GM19372 (cell line): ENCODE results near the gene RIN3.

ENCODE experiments used
- ATAC-seq: cut with Tn5 transposase; IDR thresholded peaks from one replicate; pipeline ENCODE4 v1.9.1; 2021; ENCODE audit warnings: mild to moderate bottlenecking, low read depth, moderate library complexity; ENCODE audit not compliant: unreplicated experiment

RIN3 gene

DNA sequence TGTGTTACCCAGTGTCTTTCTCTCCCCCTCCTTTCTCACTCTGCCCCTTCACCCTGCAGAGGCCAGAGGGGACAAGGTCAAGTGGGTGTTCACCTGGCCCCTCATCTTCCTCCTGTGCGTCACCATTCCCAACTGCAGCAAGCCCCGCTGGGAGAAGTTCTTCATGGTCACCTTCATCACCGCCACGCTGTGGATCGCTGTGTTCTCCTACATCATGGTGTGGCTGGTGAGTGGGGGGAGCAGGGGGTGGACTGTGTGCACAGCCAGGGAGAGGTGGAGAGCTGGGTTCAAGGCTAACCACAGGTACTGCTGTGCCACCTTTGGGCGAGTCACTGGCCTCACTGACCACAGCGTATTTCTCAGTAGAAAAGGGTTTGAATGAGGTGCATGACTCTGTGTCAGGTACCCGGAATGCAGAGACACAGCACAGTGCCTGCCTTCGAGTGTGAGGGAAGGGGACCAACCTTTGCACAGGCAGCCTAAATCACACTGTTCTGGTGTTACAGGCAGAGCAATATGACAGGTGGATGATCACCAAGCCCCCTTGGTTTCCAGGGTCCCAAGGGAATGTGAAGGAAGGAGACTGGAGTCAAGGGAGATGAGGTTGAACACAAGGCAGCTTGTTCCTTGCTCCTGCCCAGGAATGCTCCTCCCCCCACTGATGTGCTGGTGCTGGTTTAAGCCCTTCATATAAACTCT, 30.8 kb upstream of the RIN3 start:
- ATAC-seq = no peak

GRCh38 chr14:92484132-92484823, 29.3 kb upstream of the RIN3 start:
- no peak for ATAC-seq

DNA sequence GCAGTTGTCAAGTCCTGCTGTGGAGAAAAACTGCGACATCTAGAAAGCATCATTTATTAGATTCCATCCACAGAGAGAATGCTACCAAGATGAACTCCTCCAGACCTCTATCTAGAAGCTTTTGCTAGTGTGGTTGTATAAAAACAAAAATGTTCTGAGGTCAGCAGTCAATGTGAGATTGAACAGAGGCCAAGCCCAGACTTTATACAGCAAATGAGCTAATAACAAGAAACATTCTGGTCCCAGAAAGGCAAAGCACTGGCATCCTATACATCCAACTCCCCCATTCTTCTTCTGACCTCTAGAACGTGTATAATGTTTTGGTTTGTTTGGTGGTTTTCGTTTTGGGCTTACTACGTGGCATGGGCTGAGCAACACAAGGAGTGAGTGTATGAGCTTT, 26.7 kb upstream of the RIN3 start:
- no peak for ATAC-seq

GRCh38 chr14:92487513-92488133, 26.0 kb upstream of the RIN3 start:
- ATAC-seq = no peak

GRCh38 chr14:92489394-92490238, 24.0 kb upstream of the RIN3 start:
- no peak for ATAC-seq

- ATAC-seq = no peak
Measured at GRCh38 chr14:92490239-92490959, 23.2 kb upstream of the RIN3 start.

DNA sequence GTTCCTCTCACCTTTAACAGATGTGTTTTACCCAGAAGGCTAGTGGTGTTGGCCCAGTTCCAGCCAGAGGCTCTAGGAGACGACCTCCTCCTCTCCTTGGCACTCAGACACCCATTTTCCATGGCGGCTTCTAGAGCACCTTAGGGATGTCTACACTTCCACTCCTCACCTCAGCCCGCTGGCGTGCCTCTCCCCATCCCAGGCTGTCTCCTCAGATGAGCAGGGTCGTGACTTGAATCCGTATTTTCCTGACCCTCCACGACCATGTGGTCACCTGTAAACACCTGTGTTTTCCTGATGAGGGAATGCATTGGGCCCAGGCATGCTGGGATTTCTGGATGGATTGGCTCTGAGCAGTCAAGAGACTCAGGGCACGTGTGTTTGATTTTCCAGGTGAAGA, 21.8 kb upstream of the RIN3 start:
- ATAC-seq = no peak

- ATAC-seq = no peak
Measured at GRCh38 chr14:92492258-92492657, 21.3 kb upstream of the RIN3 start.

- ATAC-seq = no peak
Measured at GRCh38 chr14:92493024-92493423, 20.6 kb upstream of the RIN3 start.

DNA sequence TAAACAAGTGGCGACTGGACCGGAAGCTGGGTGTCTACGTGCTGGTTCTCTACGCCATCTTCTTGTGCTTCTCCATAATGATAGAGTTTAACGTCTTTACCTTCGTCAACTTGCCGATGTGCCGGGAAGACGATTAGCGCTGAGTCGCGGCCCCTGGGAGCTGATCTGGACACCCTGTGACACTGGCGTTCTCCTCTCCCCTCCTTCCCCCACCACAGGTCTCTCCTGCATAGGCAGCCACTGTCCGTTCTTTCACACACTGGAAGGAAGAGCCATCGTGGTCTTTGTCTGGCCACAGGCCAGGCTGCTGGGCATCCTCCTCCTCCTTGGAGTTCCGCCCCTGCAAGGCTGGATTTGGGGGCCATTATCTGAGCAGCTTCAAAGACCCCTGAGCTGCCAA, 20.1 kb upstream of the RIN3 start:
- ATAC-seq = no peak

DNA sequence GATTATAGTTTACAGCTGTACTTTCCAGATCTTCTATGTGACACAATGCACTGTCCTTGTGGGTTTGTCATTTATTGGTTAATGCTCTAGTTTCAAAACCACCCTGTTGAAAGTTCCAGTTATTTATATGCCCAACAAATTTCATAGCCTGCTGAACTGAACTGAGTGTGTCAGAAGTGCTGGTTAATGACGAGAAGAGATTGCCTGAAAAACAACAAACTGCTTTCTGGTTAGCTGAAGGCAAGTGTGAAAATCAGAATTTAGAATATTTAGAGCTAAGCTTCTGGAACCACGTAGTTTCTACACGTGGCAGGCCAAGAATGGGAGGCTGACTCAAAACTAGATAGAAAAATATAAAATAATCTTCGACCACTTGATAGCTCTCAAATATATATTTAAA, 19.1 kb upstream of the RIN3 start:
- no peak for ATAC-seq

DNA sequence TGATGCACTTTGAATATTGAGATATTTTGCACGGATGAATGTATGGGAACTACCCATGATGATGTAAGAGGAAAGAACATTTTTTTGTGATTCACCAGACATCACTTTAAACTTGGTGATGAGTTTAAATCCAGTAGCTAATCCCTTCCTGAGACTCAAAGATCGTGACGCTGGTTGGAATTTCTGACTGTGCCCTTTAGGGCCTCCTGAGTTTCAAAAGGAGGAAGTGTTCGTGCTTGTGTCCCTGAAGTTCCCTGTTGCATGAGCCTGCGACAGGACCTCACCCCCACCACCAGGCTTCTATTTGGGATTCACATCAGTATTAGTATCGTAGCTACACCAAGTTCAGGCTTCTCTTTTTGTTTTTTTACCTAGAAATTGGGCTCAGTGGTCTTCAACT, 18.6 kb upstream of the RIN3 start:
- no peak for ATAC-seq

GRCh38 chr14:92496191-92496857, 17.3 kb upstream of the RIN3 start:
- no peak for ATAC-seq

DNA sequence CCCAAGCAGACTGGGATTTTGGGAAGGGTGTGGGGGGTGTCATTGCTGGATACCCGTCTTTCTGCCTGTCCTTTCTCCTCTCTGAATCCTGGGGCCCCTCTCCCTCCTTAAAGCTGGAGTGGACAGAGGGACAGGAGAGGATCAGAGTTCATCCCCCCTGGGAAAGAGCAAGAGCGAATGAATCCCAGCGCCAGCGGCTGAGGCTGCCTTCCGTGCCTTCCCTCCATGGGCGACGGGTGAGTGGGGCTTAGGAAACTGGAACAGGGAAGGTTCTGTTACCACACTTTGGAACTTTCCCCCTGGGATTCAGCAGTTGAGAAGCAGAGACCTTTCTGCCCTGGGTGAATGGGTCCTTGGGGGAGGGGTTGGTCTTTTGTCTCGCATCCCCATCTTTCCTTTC, 16.2 kb upstream of the RIN3 start:
- no peak for ATAC-seq

DNA sequence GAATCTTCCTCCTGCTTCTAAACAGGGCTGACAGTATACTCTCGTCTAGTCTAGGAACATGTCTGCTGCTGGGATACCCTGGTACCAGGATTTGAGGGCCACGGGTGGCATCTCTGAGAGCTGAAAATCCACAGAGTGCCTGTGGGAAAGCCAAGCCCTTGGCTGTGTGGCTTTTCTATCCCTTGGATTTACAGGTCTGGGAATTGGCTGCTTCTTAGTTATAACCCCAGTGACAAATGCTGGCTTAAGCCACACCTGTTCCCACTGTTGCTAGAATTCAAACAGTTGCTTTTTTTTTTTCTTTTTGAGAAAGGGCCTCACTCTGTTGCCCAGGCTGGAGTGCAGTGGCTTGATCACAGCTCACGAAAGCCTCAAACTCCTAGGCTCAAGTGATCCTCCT, 14.3 kb upstream of the RIN3 start:
- ATAC-seq = no peak

DNA sequence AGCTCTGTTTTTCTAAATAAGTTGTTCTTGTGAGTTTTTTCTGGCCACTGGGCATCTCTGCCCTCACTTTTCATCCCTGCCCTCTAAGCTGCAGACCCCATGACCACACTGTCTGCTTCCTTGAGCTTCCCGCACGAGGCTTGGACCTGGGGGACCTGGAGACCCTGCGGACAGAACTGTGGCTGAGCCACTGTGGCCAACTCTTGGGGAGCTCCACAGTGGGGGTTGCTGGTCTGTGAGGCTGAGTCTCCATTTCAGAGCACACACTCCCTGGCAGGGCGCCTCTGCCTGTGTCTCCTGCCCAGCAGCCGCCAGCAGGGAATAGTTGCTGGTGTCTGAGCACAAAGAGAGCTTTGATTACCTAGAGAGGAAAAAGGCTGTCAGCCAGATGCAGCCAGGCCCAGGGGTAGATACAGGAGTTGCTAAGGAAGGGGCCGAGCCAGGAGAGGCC, 13.1 kb upstream of the RIN3 start:
- ATAC-seq = no peak

DNA sequence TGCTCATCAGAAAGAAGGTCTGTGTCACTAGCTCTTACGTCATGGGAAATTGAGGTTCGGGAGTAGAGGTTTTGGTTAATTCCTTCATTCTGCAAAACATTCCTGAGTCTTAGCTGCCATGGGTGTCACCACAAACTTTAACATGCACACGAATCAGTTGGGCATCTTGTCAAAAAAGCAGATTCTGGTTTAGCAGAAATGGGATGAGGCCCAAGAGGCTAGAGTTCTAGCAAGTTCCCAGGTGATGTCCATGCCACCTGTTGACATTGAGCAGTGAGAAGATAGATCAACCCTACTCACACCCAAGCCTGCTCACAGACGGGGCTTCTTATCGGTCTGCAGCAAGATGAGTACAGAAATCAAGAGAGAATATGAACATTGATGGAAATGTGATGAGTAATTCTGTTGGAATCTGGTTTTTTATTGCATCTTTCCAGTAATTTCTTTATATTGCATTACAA, 11.7 kb upstream of the RIN3 start:
- no peak for ATAC-seq

DNA sequence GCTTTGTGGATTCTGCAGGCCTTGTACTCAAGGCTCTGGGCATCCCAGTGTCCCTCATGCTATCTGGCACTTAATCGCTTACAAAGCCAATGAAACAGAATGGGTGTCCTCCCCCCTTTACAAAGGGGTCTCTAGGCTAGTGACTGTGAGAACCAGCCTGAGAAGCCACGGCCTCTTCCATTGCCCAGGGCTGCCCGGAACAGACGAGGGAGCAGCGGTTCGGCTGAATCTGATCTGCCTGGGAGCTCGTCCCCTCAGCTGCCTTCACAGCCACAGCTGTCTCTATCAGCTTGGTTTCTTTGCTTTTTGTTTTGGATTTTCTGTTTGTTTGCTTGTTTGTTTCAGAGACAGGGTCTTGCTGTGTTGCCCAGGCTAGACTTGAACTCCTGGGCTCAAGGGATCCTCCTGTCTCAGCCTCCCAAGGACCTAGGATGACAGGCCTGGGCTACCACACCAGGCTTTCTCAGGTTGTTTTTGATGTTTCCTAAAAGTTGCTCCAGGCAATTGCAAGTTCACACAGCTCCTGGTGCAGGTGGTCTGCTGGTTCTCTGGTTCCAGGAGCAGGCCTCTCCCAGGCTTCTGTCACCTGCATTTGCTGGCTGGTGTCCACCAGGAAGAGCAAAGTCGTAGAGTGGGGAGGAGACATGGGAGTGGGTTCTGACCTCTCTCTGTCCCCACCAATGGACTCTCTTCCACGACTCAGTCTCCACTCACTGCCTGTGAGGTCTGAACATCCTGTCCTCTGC, 10.9 kb upstream of the RIN3 start:
- no peak for ATAC-seq
